Mesenchymal stem cell (in vitro differentiated cells and primary cell): Measurements from ENCODE around the gene C11orf21.
A peak's percentile ranks its signal among the peaks of the same experiment; 100 is the strongest.

ENCODE experiments used
- DNase-seq: peaks from one replicate; pipeline ENCODE4 v3.0.0-alpha.2; 2013
- H2AFZ ChIP-seq: one replicate; pipeline ENCODE4 v1.6.1; 2013; ENCODE audit warnings: low read depth, mild to moderate bottlenecking, control low read depth, inconsistent platforms, low read length, moderate library complexity
- H2AK5ac ChIP-seq: 2 replicates; pipeline ENCODE4 v1.6.1; 2013; ENCODE audit warnings: low read length, moderate library complexity, mild to moderate bottlenecking, inconsistent platforms; ENCODE audit not compliant: severe bottlenecking
- H2BK120ac ChIP-seq: one replicate; pipeline ENCODE4 v1.6.1; 2013; ENCODE audit warnings: low read depth, mild to moderate bottlenecking, inconsistent platforms, low read length, moderate library complexity
- H2BK12ac ChIP-seq, 2 experiments: one replicate each; pipeline ENCODE4 v1.6.1; 2013; ENCODE audit warnings: inconsistent platforms in 2 of 2, low read length in 2 of 2, mild to moderate bottlenecking in 2 of 2, moderate library complexity in 2 of 2, control low read depth in 1 of 2
- H2BK15ac ChIP-seq: one replicate; pipeline ENCODE4 v1.6.1; 2013; ENCODE audit warnings: mild to moderate bottlenecking, low read depth, inconsistent platforms; ENCODE audit not compliant: poor library complexity, severe bottlenecking
- H2BK5ac ChIP-seq: 2 replicates; pipeline ENCODE4 v1.6.1; 2013; ENCODE audit warnings: low read depth, mild to moderate bottlenecking, low read length, control low read depth, inconsistent platforms; ENCODE audit not compliant: poor library complexity, severe bottlenecking
- H3K14ac ChIP-seq, 2 experiments: one replicate each; pipeline ENCODE4 v1.6.1; 2013; ENCODE audit warnings: inconsistent platforms in 2 of 2, low read length in 2 of 2, control low read depth in 1 of 2, mild to moderate bottlenecking in 1 of 2, moderate library complexity in 1 of 2
- H3K18ac ChIP-seq, 2 experiments: one replicate each; pipeline ENCODE4 v1.6.1; 2013; ENCODE audit warnings: inconsistent platforms in 2 of 2, low read length in 2 of 2, control low read depth in 1 of 2, low read depth in 1 of 2, mild to moderate bottlenecking in 1 of 2
- H3K23ac ChIP-seq, 2 experiments: one replicate each; pipeline ENCODE4 v1.6.1; 2013; ENCODE audit warnings: inconsistent platforms in 2 of 2, low read length in 2 of 2, mild to moderate bottlenecking in 2 of 2, moderate library complexity in 2 of 2, control low read depth in 1 of 2
- H3K27ac ChIP-seq: 2 replicates; pipeline ENCODE4 v1.5.1; 2013; ENCODE audit warnings: mild to moderate bottlenecking, moderate library complexity, low read length, control low read depth, inconsistent platforms; ENCODE audit not compliant: poor library complexity, severe bottlenecking
- H3K27me3 ChIP-seq, 2 experiments: 2 replicates each; pipeline versions ENCODE4 v1.6.1 to v1.7.0; 2013; ENCODE audit warnings: low read length in 2 of 2, mild to moderate bottlenecking in 2 of 2, moderate library complexity in 2 of 2, control low read depth in 1 of 2, inconsistent platforms in 1 of 2; ENCODE audit not compliant: control insufficient read depth in 1 of 2, insufficient read depth in 1 of 2
- H3K36me3 ChIP-seq, 2 experiments: 2 replicates each; pipeline versions ENCODE4 v1.6.1 to v1.7.0; 2013; ENCODE audit warnings: low read length in 2 of 2, control low read depth in 1 of 2, inconsistent platforms in 1 of 2, low read depth in 1 of 2, mild to moderate bottlenecking in 1 of 2; ENCODE audit not compliant: insufficient read depth in 2 of 2, control insufficient read depth in 1 of 2
- H3K4ac ChIP-seq, 2 experiments: one replicate each; pipeline ENCODE4 v1.6.1; 2013; ENCODE audit warnings: inconsistent platforms in 2 of 2, low read length in 2 of 2, mild to moderate bottlenecking in 2 of 2, moderate library complexity in 2 of 2, control low read depth in 1 of 2, low read depth in 1 of 2
- H3K4me1 ChIP-seq: 2 replicates; pipeline ENCODE4 v1.6.1; 2013; ENCODE audit warnings: low read depth, low read length, control low read depth; ENCODE audit not compliant: control insufficient read depth, insufficient read depth
- H3K4me2 ChIP-seq: 2 replicates; pipeline ENCODE4 v1.6.1; 2013; ENCODE audit warnings: low read length, mild to moderate bottlenecking, inconsistent platforms; ENCODE audit not compliant: poor library complexity, severe bottlenecking
- H3K4me3 ChIP-seq, 2 experiments: 2 replicates each; pipeline versions ENCODE4 v1.5.1 to v1.7.0; 2013; ENCODE audit warnings: low read length in 2 of 2, mild to moderate bottlenecking in 2 of 2, control low read depth in 1 of 2, low read depth in 1 of 2; ENCODE audit not compliant: insufficient read depth in 1 of 2
- H3K79me1 ChIP-seq: replicated peaks from 2 replicates; pipeline ENCODE4 v1.6.1; 2013; ENCODE audit warnings: mild to moderate bottlenecking, control low read depth, low read length, inconsistent platforms; ENCODE audit not compliant: poor library complexity, severe bottlenecking
- H3K9ac ChIP-seq: 2 replicates; pipeline ENCODE4 v1.7.0; 2013; ENCODE audit warnings: mild to moderate bottlenecking, low read length, moderate library complexity
- H3K9me3 ChIP-seq: 2 replicates; pipeline ENCODE4 v1.7.0; 2013; ENCODE audit warnings: mild to moderate bottlenecking, low read length; ENCODE audit not compliant: control insufficient read depth
- H4K8ac ChIP-seq: one replicate; pipeline ENCODE4 v1.6.1; 2013; ENCODE audit warnings: inconsistent platforms, mild to moderate bottlenecking, low read length, moderate library complexity
- H4K91ac ChIP-seq: one replicate; pipeline ENCODE4 v1.6.1; 2013; ENCODE audit warnings: mild to moderate bottlenecking, low read length, inconsistent platforms
- WGBS: methylation state at CpG from one replicate; pipeline ENCODE4 v1.1.7; 2013; ENCODE audit warnings: mixed read lengths; 5-methylcytosine and 5-hydroxymethylcytosine counted together

C11orf21 gene

GRCh38 chr11:2311353-2312133, 9.8 kb upstream of the C11orf21 start:
- no peak overlapping the region for H4K8ac ChIP-seq

GRCh38 chr11:2310786-2311352, 9.2 kb upstream of the C11orf21 start:
- peaks cover 24% of the 10 kb centered on the region for H3K4me1 ChIP-seq
- H3K4ac ChIP-seq: no peak overlapping the region
- no peak overlapping the region for H3K23ac ChIP-seq
- H2AFZ ChIP-seq: no peak overlapping the region
- peak overlapping the region; percentile 18 for H4K91ac ChIP-seq
- no peaks in the 10 kb centered on the region for H3K79me1 ChIP-seq
- H3K18ac ChIP-seq: no peak overlapping the region
- no peak overlapping the region for H3K27ac ChIP-seq
- no peak overlapping the region for H4K8ac ChIP-seq
- H3K9me3 ChIP-seq: no peaks in the 10 kb centered on the region
- DNase-seq: no peak
- H3K4me3 ChIP-seq: no peak overlapping the region
- H2BK120ac ChIP-seq: no peak overlapping the region
- no peak overlapping the region for H2BK5ac ChIP-seq
- WGBS: 89% methylated on average over 13 of the region's 16 CpGs
- H2BK12ac ChIP-seq: no peak overlapping the region
- no peak overlapping the region for H2BK15ac ChIP-seq
- H3K4me2 ChIP-seq: no peak overlapping the region
- H3K14ac ChIP-seq: no peak overlapping the region
- no peak overlapping the region for H2AK5ac ChIP-seq
- H3K36me3 ChIP-seq: no peaks in the 10 kb centered on the region
- no peak overlapping the region for H3K9ac ChIP-seq
- no peaks in the 10 kb centered on the region for H3K27me3 ChIP-seq

More at GRCh38 chr11:2311353-2312133, 9.8 kb upstream of the C11orf21 start:
- Histone ChIP-seq H3K18ac (peak overlapping the region in 1 of 2 experiments; percentile 69), H2BK15ac (no peak overlapping the region), H3K14ac (no peak overlapping the region), H3K9ac (peak overlapping the region; percentile 49), H3K4me1 (peaks cover 21% of the 10 kb centered on the region), H3K4me3 (no peak overlapping the region), H3K4ac (peak overlapping the region; percentile 16 to 33), H3K79me1 (no peaks in the 10 kb centered on the region), H2AK5ac (no peak overlapping the region), H3K9me3 (no peaks in the 10 kb centered on the region), H2BK12ac (peak overlapping the region; percentile 5 to 72), H3K27ac (no peak overlapping the region), H2AFZ (no peak overlapping the region), H3K27me3 (no peaks in the 10 kb centered on the region), H2BK120ac (no peak overlapping the region), H4K91ac (peak overlapping the region; percentile 9), H2BK5ac (no peak overlapping the region), H3K23ac (peak overlapping the region in 1 of 2 experiments; percentile 42), H3K36me3 (no peaks in the 10 kb centered on the region), H3K4me2 (no peak overlapping the region)
- 83% methylated on average over 20 of the region's 21 CpGs for WGBS
- no peak for DNase-seq

GRCh38 chr11:2310073-2310785, 8.5 kb upstream of the C11orf21 start:
- Histone ChIP-seq H3K27ac (no peak overlapping the region), H3K4me1 (peaks cover 27% of the 10 kb centered on the region), H3K4me3 (no peak overlapping the region), H2AFZ (no peak overlapping the region), H3K14ac (no peak overlapping the region), H4K91ac (no peak overlapping the region), H2BK120ac (no peak overlapping the region), H2BK12ac (no peak overlapping the region), H2BK5ac (no peak overlapping the region), H3K79me1 (no peaks in the 10 kb centered on the region), H2BK15ac (no peak overlapping the region), H2AK5ac (no peak overlapping the region), H3K36me3 (no peaks in the 10 kb centered on the region), H4K8ac (no peak overlapping the region), H3K4me2 (no peak overlapping the region), H3K4ac (no peak overlapping the region), H3K9ac (no peak overlapping the region), H3K27me3 (no peaks in the 10 kb centered on the region), H3K18ac (no peak overlapping the region), H3K23ac (no peak overlapping the region), H3K9me3 (no peaks in the 10 kb centered on the region)
- WGBS: 83% methylated on average over 15 of the region's 16 CpGs
- DNase-seq: no peak
